ENCODE data around the gene TTC28.

GRCh38 chr22:28589102-28589750 lies 90.4 kb downstream of the TTC28 start:
- TF ChIP-seq CTCF (IDR thresholded peaks at IDR 0.05) (no peak), EP300 (IDR thresholded peaks at IDR 0.05) (no peak), POLR2A (IDR thresholded peaks at IDR 0.05) (no peak)

All from sigmoid colon (tissue), 4 donors.